NCI-H1930 (cell line): ENCODE results near the gene MMP21.

Source experiments
- DNase-seq, 2 experiments: peaks; one replicate each; lab custom pipeline; 2025; lab: John Stamatoyannopoulos, UW

The MMP21 gene

GRCh38 chr10:125792342-125793300, 17.0 kb upstream of the MMP21 start:
- no peak for DNase-seq

GRCh38 chr10:125788156-125789034, 12.8 kb upstream of the MMP21 start:
- DNase-seq = no peak

DNA sequence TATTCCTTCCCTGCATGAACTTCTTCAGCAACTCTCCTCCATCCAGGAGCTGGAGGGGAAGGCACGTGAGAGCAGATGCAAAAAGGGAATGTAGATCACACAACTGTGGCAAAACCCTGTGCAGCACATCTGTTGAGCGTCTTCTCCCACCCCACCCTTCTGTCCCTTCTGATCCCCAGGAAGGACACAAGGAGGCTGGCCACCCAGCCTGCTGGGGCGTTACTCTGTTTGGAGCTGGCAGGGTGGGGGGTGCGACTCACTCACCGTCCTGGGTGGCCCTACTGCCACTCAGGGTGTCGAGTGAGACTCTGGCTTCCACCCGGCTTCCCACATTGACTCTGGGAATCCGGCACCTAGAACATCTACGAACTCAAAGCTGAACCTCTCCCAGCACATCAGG, 10.2 kb upstream of the MMP21 start:
- DNase-seq = no peak

GRCh38 chr10:125783957-125784356, 8.3 kb upstream of the MMP21 start:
- no peak for DNase-seq

GRCh38 chr10:125783408-125783807, 7.8 kb upstream of the MMP21 start:
- no peak for DNase-seq

DNA sequence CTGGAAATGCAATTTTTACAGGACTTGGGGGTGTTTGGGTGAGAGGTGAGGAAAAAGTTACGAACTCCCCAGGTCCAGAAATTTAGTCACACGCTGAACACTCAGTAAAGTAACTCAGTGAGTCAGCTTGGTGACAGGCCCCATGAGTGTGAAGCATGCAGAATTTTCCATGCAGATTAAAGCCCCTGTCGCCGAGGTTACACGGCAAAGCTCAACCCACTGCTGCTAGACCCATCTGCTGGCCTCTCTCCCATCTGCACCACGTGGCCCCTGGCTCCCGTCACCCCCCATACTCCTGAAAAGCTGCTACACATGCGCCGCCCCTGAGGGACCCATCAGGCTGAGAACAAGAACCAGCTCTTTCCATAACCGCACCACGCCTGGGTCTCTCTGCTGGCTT, 7.0 kb upstream of the MMP21 start:
- no peak for DNase-seq

- DNase-seq = no peak
Observed at GRCh38 chr10:125782054-125782453, 6.4 kb upstream of the MMP21 start.

DNA sequence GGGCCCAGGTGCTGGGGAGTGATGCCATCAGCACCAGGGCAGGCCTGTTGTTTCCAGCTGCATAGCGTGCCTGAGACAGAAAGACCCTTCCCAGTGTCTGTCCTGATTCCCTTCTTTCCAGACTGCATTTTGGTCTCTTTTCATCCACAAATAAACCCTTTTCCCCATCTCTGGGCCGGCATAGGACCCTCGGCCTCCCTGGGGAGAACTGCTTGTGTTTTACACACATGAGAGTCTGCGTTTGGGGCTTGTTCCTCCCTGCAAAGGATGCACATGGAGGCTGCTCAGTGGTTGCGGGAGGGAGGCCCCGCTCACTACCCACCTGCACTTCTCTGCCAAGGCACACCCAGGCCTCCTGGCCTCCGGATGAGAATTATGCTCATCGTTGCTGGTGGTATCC, 5.8 kb upstream of the MMP21 start:
- no peak for DNase-seq

GRCh38 chr10:125779403-125780327, 4.0 kb upstream of the MMP21 start:
- no peak for DNase-seq

- DNase-seq = no peak
Observed at GRCh38 chr10:125778556-125778955, 2.9 kb upstream of the MMP21 start.

- DNase-seq = no peak
Observed at GRCh38 chr10:125777806-125778205, 2.2 kb upstream of the MMP21 start.

- DNase-seq = no peak
Observed at GRCh38 chr10:125774581-125775191, 935 bp downstream of the MMP21 start.

GRCh38 chr10:125773687-125774543, 1.7 kb downstream of the MMP21 start:
- no peak for DNase-seq

GRCh38 chr10:125772864-125773180, 2.8 kb downstream of the MMP21 start:
- DNase-seq = no peak

- DNase-seq = no peak
Observed at GRCh38 chr10:125772112-125772863, 3.3 kb downstream of the MMP21 start.

- no peak for DNase-seq
Observed at GRCh38 chr10:125770844-125771243, 4.8 kb downstream of the MMP21 start.

DNA sequence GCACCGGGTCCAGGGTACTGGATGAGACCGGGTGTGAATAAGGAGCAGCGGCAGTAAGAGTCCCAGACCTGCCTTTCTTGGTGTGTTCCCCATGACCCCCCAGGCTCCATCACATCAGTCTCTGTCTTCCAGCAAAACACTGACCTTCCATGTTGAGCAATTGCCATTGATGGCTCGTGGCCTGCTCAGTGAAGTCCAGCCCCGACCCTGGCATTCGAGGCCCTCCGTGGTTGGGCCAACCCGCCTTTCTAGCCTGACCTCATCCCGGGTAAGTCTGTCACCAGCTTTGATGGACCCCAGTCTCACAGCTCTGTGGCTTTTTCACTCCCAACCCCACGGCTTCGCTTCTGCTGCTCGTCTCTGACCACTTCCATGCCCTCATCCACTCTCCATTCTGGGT, 6.4 kb downstream of the MMP21 start:
- no peak for DNase-seq

GRCh38 chr10:125768219-125768855, 7.3 kb downstream of the MMP21 start:
- no peak for DNase-seq

- DNase-seq = no peak
Observed at GRCh38 chr10:125766511-125766910, 9.1 kb downstream of the MMP21 start.
